ENCODE data around the gene FTL. TPM values are rescaled to one million over a fixed set of nuclear protein-coding genes. Genes with fewer than 3 reads are reported as not detected.

The FTL gene
- total and polyA plus RNA-seq, 7 donors = 802 to 2,269 (median 1,296) TPM

DNA sequence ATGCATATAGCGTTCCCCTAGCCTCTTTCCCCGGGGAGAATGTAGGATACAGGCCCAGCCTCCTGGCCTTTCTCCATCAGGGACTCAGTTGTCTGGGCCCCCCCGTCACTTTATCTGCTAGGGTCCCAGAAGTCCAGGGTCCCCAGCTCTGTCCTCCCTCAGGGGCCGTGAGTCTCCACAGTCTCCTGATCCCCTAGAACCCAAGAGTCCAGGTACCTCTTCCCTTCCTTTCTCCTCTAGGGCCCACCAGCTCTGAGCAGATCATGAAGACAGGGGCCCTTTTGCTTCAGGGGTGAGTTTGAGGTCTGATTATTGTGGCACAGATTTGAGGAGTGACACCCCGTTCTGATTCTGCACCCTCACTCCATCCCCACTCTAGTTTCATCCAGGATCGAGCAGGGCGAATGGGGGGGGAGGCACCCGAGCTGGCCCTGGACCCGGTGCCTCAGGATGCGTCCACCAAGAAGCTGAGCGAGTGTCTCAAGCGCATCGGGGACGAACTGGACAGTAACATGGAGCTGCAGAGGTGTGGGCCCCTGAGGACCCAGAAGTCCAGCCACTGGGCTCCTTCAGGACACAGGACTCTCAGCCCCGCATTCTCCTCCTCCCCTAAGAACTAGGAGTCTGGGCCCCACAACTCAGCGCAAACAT, 9.7 kb upstream of the FTL start:
- no peak for TF ChIP-seq CTCF (IDR thresholded peaks at IDR 0.05)
- Histone ChIP-seq H3K4me1 (peaks cover 15% of the 10 kb centered on the region), H3K36me3 (ENCODE audit: insufficient read depth in 1 of 2, low read depth in 1 of 2) (peaks cover 0 to 14% of the 10 kb centered on the region in 2 donors), H3K4me3 (peak overlapping the region; percentile 98), H3K9me3 (no peaks in the 10 kb centered on the region), H3K27me3 (ENCODE audit: insufficient read depth in 3 of 3, low read length in 2 of 3) (no peaks in the 10 kb centered on the region), H3K27ac (peak overlapping the region; percentile 88)
- ATAC-seq = no peak
- 53 to 58% (median 54%) methylated on average over 16 of the region's 16 CpGs for WGBS, 3 donors
- no peak for DNase-seq
- intact Hi-C loops (cut with DNase I) = no loop called here

DNA sequence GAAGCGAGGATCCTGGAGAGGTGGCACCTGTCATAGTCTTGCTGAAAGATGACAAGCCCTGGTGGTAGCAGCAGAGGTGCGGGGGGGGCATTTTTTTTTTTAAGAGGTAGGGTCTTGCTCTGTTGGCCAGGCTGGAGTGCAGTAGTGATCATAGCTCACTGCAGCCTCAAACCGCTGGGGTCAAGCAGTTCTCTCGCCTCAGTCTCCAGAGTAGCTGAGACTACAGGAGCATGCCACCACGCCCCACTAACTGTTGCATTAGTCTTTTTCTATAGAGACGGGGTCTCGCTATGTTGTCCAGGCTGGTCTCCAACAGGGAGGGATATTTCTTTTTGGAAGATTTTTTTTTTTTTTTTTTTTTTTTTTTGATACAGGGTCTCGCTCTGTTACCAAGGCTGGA, 7.1 kb upstream of the FTL start:
- no peak overlapping the region for H3K4me3 ChIP-seq
- peaks cover 0 to 14% of the 10 kb centered on the region in 2 donors for H3K36me3 ChIP-seq (ENCODE audit: insufficient read depth in 1 of 2, low read depth in 1 of 2)
- intact Hi-C loops (cut with DNase I) = no loop called here
- H3K4me1 ChIP-seq = peaks cover 15% of the 10 kb centered on the region
- no peak for TF ChIP-seq CTCF (IDR thresholded peaks at IDR 0.05)
- 94 to 99% (median 98%) methylated on average over 8 of the region's 8 CpGs for whole genome bisulfite sequencing, 3 donors
- ATAC-seq (no peak), DNase-seq (no peak)
- no peaks in the 10 kb centered on the region for H3K9me3 ChIP-seq
- no peak overlapping the region for H3K27ac ChIP-seq
- no peaks in the 10 kb centered on the region for H3K27me3 ChIP-seq (ENCODE audit: insufficient read depth in 3 of 3, low read length in 2 of 3)

- Histone ChIP-seq H3K9me3 (no peaks in the 10 kb centered on the region), H3K27me3 (ENCODE audit: insufficient read depth in 3 of 3, low read length in 2 of 3) (no peaks in the 10 kb centered on the region), H3K4me1 (peaks cover 21% of the 10 kb centered on the region), H3K4me3 (no peak overlapping the region), H3K27ac (no peak overlapping the region), H3K36me3 (ENCODE audit: insufficient read depth in 1 of 2, low read depth in 1 of 2) (peaks cover 0 to 14% of the 10 kb centered on the region in 2 donors)
- intact Hi-C loops (cut with DNase I) = loop anchor here (5.0 to 10.0 kb wide), 2 partner anchors 82 to 325 kb away; partner anchors contain the start of gene DBP (in 1 of the 2)
- DNase-seq (no peak), ATAC-seq (no peak)
- no peak for TF ChIP-seq CTCF (IDR thresholded peaks at IDR 0.05)
- 79 to 89% (median 86%) methylated on average over 15 to 16 of the region's 16 CpGs for WGBS, 3 donors
Measured at GRCh38 chr19:48959341-48960239, 5.5 kb upstream of the FTL start.

- Histone ChIP-seq H3K9me3 (no peaks in the 10 kb centered on the region), H3K36me3 (ENCODE audit: insufficient read depth in 1 of 2, low read depth in 1 of 2) (peaks cover 0 to 15% of the 10 kb centered on the region in 2 donors), H3K27me3 (ENCODE audit: insufficient read depth in 3 of 3, low read length in 2 of 3) (no peaks in the 10 kb centered on the region), H3K27ac (no peak overlapping the region), H3K4me1 (peaks cover 17% of the 10 kb centered on the region), H3K4me3 (no peak overlapping the region)
- DNase-seq (no peak), ATAC-seq (no peak)
- intact Hi-C loops (cut with DNase I) = loop anchor here (5.0 to 10.0 kb wide), 2 partner anchors 84 to 326 kb away; partner anchors contain the start of gene DBP (in 1 of the 2)
- 78 to 88% (median 79%) methylated on average over 19 of the region's 19 CpGs for WGBS, 3 donors
- TF ChIP-seq CTCF (IDR thresholded peaks at IDR 0.05) = no peak
Measured at GRCh38 chr19:48961051-48961649, 4.0 kb upstream of the FTL start.
